Mammary epithelial cell (primary cell): Measurements from ENCODE around the gene PDE6A.

ENCODE experiments used
- CTCF ChIP-seq, 2 donors: IDR thresholded peaks in 1 of 2; conservative IDR thresholded peaks in 1 of 2; 2 replicates each; pipeline ENCODE4 v1.5.1; 2011 to 2012; ENCODE audit warnings: inconsistent platforms in 2 of 2, low read length in 2 of 2, mild to moderate bottlenecking in 2 of 2, control low read depth in 1 of 2, low read depth in 1 of 2; ENCODE audit not compliant: insufficient read depth in 1 of 2; ENCODE audit errors: extremely low read depth in 1 of 2
- EZH2 ChIP-seq: IDR thresholded peaks from 2 replicates; pipeline ENCODE4 v1.6.1; 2012; ENCODE audit warnings: low read length, inconsistent platforms, borderline replicate concordance

DNA sequence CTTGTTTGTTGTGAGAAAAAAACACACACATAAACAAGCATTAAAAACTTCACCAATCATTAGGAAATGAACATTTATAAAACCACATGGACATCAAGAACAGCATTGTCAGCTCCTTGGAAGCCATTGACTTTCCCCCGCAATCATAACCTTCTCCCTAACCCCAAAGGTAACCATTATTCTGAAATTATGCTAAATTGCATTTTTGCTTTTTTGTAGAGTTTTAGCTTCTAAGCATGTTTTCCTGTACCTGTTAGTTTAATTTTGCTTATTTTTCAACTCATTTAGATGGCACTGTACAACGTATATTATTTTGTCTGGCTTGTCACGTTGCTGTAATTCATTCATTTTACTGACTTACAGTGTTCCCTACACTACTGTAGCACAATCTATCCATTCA is 36.8 kb downstream of the PDE6A start:
- no peak for TF ChIP-seq CTCF (conservative IDR thresholded peaks at IDR 0.05 in 1 of 2, IDR thresholded peaks at IDR 0.05 in 1 of 2; ENCODE audit: extremely low read depth in 1 of 2, insufficient read depth in 1 of 2, low read depth in 1 of 2, low read length in 2 of 2)
- TF ChIP-seq EZH2: no peak
